SU-DHL-6 (cell line): Measurements from ENCODE around the gene HOXD10.

ENCODE experiments used
- H2AFZ ChIP-seq: fragments of 200-600 bp; sonication (generic); 2 replicates; pipeline ENCODE4 v1.6.1; 2014; ENCODE audit warnings: low read depth, mild to moderate bottlenecking, moderate library complexity, mixed read lengths, antibody characterized with exemption, low read length; ENCODE audit not compliant: severe bottlenecking
- H3F3A ChIP-seq: fragments of 200-600 bp; shearing (Covaris generic); 2 replicates; pipeline ENCODE4 v1.6.0; 2016; ENCODE audit warnings: antibody characterized with exemption, mild to moderate bottlenecking; ENCODE audit not compliant: insufficient read depth
- H3K27ac ChIP-seq: fragments of 200-600 bp; sonication (generic); 2 replicates; pipeline ENCODE4 v1.5.1; 2016; ENCODE audit warnings: low read depth, mild to moderate bottlenecking, low read length, moderate library complexity, mixed read lengths
- H3K27me3 ChIP-seq: fragments of 200-600 bp; sonication (generic), shearing (Covaris generic); 2 replicates; pipeline ENCODE4 v1.6.0; 2014; ENCODE audit warnings: mild to moderate bottlenecking, low read length
- H3K36me3 ChIP-seq: fragments of 200-600 bp; sonication (generic); 2 replicates; pipeline ENCODE4 v1.6.1; 2014; ENCODE audit warnings: mild to moderate bottlenecking, low read length, mixed read lengths
- H3K4me2 ChIP-seq: fragments of 300-600, 200-600 bp; shearing (Covaris generic), sonication (generic); 2 replicates; pipeline ENCODE4 v1.6.0; 2014; ENCODE audit warnings: low read length, low read depth, mild to moderate bottlenecking; ENCODE audit not compliant: poor library complexity, severe bottlenecking
- H3K4me3 ChIP-seq: fragments of 200-600 bp; sonication (generic); 2 replicates; pipeline ENCODE4 v1.5.1; 2014; ENCODE audit warnings: antibody characterized with exemption, low read length, mild to moderate bottlenecking, mixed read lengths; ENCODE audit not compliant: insufficient read depth, poor library complexity, severe bottlenecking
- H3K79me2 ChIP-seq: fragments of 200-600 bp; sonication (generic); 2 replicates; pipeline ENCODE4 v1.6.1; 2014; ENCODE audit warnings: mild to moderate bottlenecking, low read length, moderate library complexity; ENCODE audit not compliant: insufficient read depth
- H3K9ac ChIP-seq: fragments of 200-600 bp; sonication (generic); 2 replicates; pipeline ENCODE4 v1.7.0; 2014; ENCODE audit warnings: mild to moderate bottlenecking, low read length
- H3K9me2 ChIP-seq: fragments of 200-600 bp; sonication (generic); replicated peaks from 2 replicates; pipeline ENCODE4 v1.6.1; 2014; ENCODE audit warnings: low read length; ENCODE audit not compliant: insufficient read depth
- H3K9me3 ChIP-seq: fragments of 200-600 bp; sonication (generic); 2 replicates; pipeline ENCODE4 v1.6.1; 2014; ENCODE audit warnings: low read length, mixed read lengths; ENCODE audit not compliant: insufficient read depth
- H4K20me1 ChIP-seq: fragments of 200-600 bp; sonication (generic); 2 replicates; pipeline ENCODE4 v1.6.1; 2014; ENCODE audit warnings: low read depth, mild to moderate bottlenecking, antibody characterized with exemption, low read length, moderate library complexity, mixed read lengths
- EZH2phosphoT487 ChIP-seq: fragments of 200-600 bp; sonication (generic), shearing (Covaris generic); conservative IDR thresholded peaks from 2 replicates; pipeline ENCODE4 v1.6.1; 2018; ENCODE audit warnings: mild to moderate bottlenecking, antibody characterized with exemption, low read length, moderate library complexity, mixed read lengths
- TF ChIP-seq, protein P1 (sequence below): fragments of 200-600 bp; sonication (generic); IDR thresholded peaks from one replicate; pipeline ENCODE4 v1.5.1; 2017; ENCODE audit warnings: antibody characterized with exemption, mild to moderate bottlenecking, low read length, moderate library complexity; ENCODE audit not compliant: insufficient read depth, poor library complexity, severe bottlenecking

The HOXD10 gene

GRCh38 chr2:176137906-176138305, 21.3 kb downstream of the HOXD10 start:
- no peaks in the 10 kb centered on the region for H3K36me3 ChIP-seq
- H3K9me2 ChIP-seq, result no peaks in the 10 kb centered on the region
- H3K4me3 ChIP-seq, result no peak overlapping the region
- H3K27ac ChIP-seq, result no peak overlapping the region
- H4K20me1 ChIP-seq, result no peaks in the 10 kb centered on the region
- no peak overlapping the region for H3K9ac ChIP-seq
- no peaks in the 10 kb centered on the region for H3F3A ChIP-seq
- no peaks in the 10 kb centered on the region for H3K27me3 ChIP-seq
- H3K9me3 ChIP-seq, result no peaks in the 10 kb centered on the region
- TF ChIP-seq, protein P1, sequence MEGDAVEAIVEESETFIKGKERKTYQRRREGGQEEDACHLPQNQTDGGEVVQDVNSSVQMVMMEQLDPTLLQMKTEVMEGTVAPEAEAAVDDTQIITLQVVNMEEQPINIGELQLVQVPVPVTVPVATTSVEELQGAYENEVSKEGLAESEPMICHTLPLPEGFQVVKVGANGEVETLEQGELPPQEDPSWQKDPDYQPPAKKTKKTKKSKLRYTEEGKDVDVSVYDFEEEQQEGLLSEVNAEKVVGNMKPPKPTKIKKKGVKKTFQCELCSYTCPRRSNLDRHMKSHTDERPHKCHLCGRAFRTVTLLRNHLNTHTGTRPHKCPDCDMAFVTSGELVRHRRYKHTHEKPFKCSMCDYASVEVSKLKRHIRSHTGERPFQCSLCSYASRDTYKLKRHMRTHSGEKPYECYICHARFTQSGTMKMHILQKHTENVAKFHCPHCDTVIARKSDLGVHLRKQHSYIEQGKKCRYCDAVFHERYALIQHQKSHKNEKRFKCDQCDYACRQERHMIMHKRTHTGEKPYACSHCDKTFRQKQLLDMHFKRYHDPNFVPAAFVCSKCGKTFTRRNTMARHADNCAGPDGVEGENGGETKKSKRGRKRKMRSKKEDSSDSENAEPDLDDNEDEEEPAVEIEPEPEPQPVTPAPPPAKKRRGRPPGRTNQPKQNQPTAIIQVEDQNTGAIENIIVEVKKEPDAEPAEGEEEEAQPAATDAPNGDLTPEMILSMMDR, result no peak
- TF ChIP-seq EZH2phosphoT487, result no peak
- no peaks in the 10 kb centered on the region for H3K79me2 ChIP-seq
- no peak overlapping the region for H3K4me2 ChIP-seq
- H2AFZ ChIP-seq, result no peak overlapping the region

DNA sequence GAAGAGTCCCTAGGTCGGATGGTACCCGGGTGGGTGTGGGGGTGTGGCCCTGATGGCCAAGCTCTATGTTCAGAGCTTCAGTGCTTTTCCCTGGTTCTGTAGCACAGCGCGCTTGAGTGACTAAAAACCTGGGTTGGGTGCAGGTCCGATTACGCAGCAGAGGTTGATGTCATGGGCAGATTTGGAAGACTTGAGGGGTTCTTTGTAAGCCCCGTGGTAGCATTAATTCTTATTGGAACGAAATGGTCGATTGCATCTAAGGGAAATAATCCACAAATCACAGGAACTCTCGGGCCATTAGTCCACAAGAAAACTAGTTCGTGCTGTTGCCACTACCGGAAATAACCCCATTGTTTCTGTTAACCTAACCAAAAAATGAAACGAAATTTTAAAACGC, 21.9 kb downstream of the HOXD10 start:
- no peaks in the 10 kb centered on the region for H3K36me3 ChIP-seq
- H3K9ac ChIP-seq, result no peak overlapping the region
- H3K27me3 ChIP-seq, result no peaks in the 10 kb centered on the region
- H4K20me1 ChIP-seq, result no peaks in the 10 kb centered on the region
- no peaks in the 10 kb centered on the region for H3F3A ChIP-seq
- H3K4me2 ChIP-seq, result no peak overlapping the region
- H3K9me3 ChIP-seq, result no peaks in the 10 kb centered on the region
- H3K27ac ChIP-seq, result no peak overlapping the region
- H3K9me2 ChIP-seq, result no peaks in the 10 kb centered on the region
- H2AFZ ChIP-seq, result no peak overlapping the region
- TF ChIP-seq, protein P1, result no peak
- TF ChIP-seq EZH2phosphoT487, result no peak
- no peak overlapping the region for H3K4me3 ChIP-seq
- H3K79me2 ChIP-seq, result no peaks in the 10 kb centered on the region

DNA sequence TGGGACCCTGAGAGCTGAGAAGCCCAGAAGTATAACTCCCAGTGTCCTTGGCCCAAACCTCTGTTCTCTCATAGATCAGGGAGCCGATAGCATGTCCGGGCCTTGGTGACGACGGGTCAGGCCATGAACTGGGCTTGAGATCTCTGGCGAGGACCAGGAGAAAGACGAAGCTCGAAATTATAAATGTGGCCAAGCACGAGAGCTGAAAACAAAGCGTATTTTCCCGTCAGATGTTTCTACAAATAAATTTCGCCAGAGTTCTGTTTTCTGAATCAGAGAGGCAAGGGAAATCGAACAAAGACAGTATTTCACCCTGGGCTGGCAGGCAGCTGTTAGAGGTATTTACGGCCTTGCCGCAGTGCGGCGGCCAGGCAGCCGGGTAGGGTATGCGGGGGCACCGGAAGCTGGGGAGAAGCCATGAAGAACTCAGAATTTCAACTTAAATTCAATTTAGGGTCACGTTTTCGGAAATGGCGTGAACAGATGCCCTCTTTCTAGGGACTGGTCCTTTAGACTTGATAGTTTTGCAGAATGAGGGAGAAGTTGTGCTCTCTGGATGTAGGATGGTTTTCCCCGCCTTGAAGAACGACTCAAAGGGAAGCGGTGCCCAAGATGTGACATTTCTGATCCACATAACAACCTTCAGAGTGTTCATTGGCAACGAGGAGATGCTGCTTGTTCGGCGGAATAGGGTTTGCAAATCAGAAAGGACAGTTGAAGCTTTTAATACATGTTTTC, 22.5 kb downstream of the HOXD10 start:
- no peak for TF ChIP-seq EZH2phosphoT487
- TF ChIP-seq, protein P1, result no peak
- Histone ChIP-seq H3K9me3 (no peaks in the 10 kb centered on the region), H3K27me3 (no peaks in the 10 kb centered on the region), H3F3A (no peaks in the 10 kb centered on the region), H3K9me2 (no peaks in the 10 kb centered on the region), H3K27ac (no peak overlapping the region), H3K4me3 (no peak overlapping the region), H3K9ac (no peak overlapping the region), H3K4me2 (no peak overlapping the region), H3K79me2 (no peaks in the 10 kb centered on the region), H3K36me3 (no peaks in the 10 kb centered on the region), H4K20me1 (no peaks in the 10 kb centered on the region), H2AFZ (no peak overlapping the region)
